OCI-LY1 (cell line): ENCODE data around the gene IMMP2L.

Experiments used
- H2AFZ ChIP-seq: fragments of 200-600 bp; sonication (generic), shearing (Covaris generic); 2 replicates; pipeline ENCODE4 v1.6.0; 2014; ENCODE audit warnings: antibody characterized with exemption, mild to moderate bottlenecking, low read length
- H3F3A ChIP-seq: fragments of 200-600 bp; sonication (generic), shearing (Covaris generic); 2 replicates; pipeline ENCODE4 v1.6.0; 2014; ENCODE audit warnings: mild to moderate bottlenecking, antibody characterized with exemption, low read length, moderate library complexity; ENCODE audit not compliant: insufficient read depth
- H3K27ac ChIP-seq: fragments of 200-600 bp; sonication (generic); 2 replicates; pipeline ENCODE4 v1.5.1; 2014; ENCODE audit warnings: low read length, mixed run types, mild to moderate bottlenecking, low read depth; ENCODE audit not compliant: poor library complexity, severe bottlenecking
- H3K27me3 ChIP-seq: fragments of 200-600 bp; sonication (generic); 2 replicates; pipeline ENCODE4 v1.6.0; 2014; ENCODE audit warnings: antibody characterized with exemption, mild to moderate bottlenecking, low read length, moderate library complexity; ENCODE audit not compliant: insufficient read depth
- H3K36me3 ChIP-seq: fragments of 200-600 bp; sonication (generic); 2 replicates; pipeline ENCODE4 v1.6.1; 2014; ENCODE audit warnings: mild to moderate bottlenecking, antibody characterized with exemption, low read length, moderate library complexity, mixed read lengths; ENCODE audit not compliant: insufficient read depth
- H3K4me1 ChIP-seq: fragments of 200-600 bp; sonication (generic); 2 replicates; pipeline ENCODE4 v1.5.1; 2014; ENCODE audit warnings: mild to moderate bottlenecking, low read length, moderate library complexity; ENCODE audit not compliant: insufficient read depth, severe bottlenecking
- H3K4me2 ChIP-seq: fragments of 200-600 bp; sonication (generic), shearing (Covaris generic); 2 replicates; pipeline ENCODE4 v1.6.1; 2014; ENCODE audit warnings: low read length
- H3K4me3 ChIP-seq: fragments of 200-600 bp; sonication (generic); 2 replicates; pipeline ENCODE4 v1.5.1; 2014; ENCODE audit warnings: low read length, low read depth, mild to moderate bottlenecking, mixed read lengths; ENCODE audit not compliant: poor library complexity, severe bottlenecking
- H3K79me2 ChIP-seq: fragments of 200-600 bp; shearing (Covaris generic); 2 replicates; pipeline ENCODE4 v1.6.1; 2016; ENCODE audit warnings: mixed run types, low read length, mixed read lengths; ENCODE audit not compliant: insufficient read depth
- H3K9ac ChIP-seq: fragments of 200-600 bp; sonication (generic), shearing (Covaris generic); 2 replicates; pipeline ENCODE4 v1.6.1; 2014; ENCODE audit warnings: mild to moderate bottlenecking, low read length, mixed read lengths
- H3K9me2 ChIP-seq: fragments of 200-600 bp; sonication (generic), shearing (Covaris generic); 2 replicates; pipeline ENCODE4 v1.6.1; 2014; ENCODE audit warnings: low read depth, mild to moderate bottlenecking, low read length, mixed read lengths
- H3K9me3 ChIP-seq: fragments of 200-600 bp; shearing (Covaris generic); 2 replicates; pipeline ENCODE4 v1.6.1; 2014; ENCODE audit warnings: low read length, mixed read lengths
- H4K20me1 ChIP-seq: fragments of 200-600 bp; sonication (generic), shearing (Covaris generic); 2 replicates; pipeline ENCODE4 v1.6.0; 2016; ENCODE audit warnings: mild to moderate bottlenecking, low read length; ENCODE audit not compliant: insufficient read depth
- CTCF ChIP-seq: fragments of 200-600 bp; sonication (generic), shearing (Covaris generic); IDR thresholded peaks from 2 replicates; pipeline ENCODE4 v1.5.1; 2017; ENCODE audit warnings: mild to moderate bottlenecking, antibody characterized with exemption, low read length, moderate library complexity, mixed read lengths
- EZH2 ChIP-seq: fragments of 200-600 bp; sonication (generic), shearing (Covaris generic); IDR thresholded peaks from 2 replicates; pipeline ENCODE4 v1.8.0; 2017; ENCODE audit warnings: borderline replicate concordance, mixed run types, mild to moderate bottlenecking, antibody characterized with exemption, low read length, moderate library complexity, mixed read lengths

The IMMP2L gene

DNA sequence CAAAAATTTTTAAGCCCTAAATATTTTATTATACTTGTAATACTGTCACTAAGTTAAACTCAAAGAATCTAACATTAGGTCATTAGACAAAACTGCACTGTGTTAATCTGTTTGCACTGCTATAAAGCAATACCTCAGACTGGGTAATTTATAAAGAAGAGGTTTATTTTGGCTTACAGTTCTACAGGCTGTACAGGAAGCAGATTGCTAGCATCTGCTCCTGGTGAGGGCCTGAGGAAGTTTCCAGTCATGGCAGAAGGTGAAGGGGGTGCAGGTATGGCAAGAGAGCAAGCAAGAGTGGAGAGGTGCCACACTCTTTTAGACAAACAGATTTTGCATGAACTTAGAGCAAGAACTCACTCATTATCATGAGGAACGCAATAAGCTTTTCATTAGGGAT lies 125.7 kb downstream of the IMMP2L start:
- no peak overlapping the region for H3K4me3 ChIP-seq
- TF ChIP-seq CTCF (no peak), EZH2 (no peak)

GRCh38 chr7:111433426-111433825 lies 128.9 kb downstream of the IMMP2L start:
- no peaks in the 10 kb centered on the region for H3F3A ChIP-seq
- H3K4me2 ChIP-seq: no peak overlapping the region
- H3K4me1 ChIP-seq: no peaks in the 10 kb centered on the region
- no peaks in the 10 kb centered on the region for H3K9me3 ChIP-seq
- no peaks in the 10 kb centered on the region for H3K36me3 ChIP-seq
- H3K79me2 ChIP-seq: no peaks in the 10 kb centered on the region
- H3K9ac ChIP-seq: no peak overlapping the region
- H2AFZ ChIP-seq: no peak overlapping the region
- no peaks in the 10 kb centered on the region for H4K20me1 ChIP-seq
- H3K27ac ChIP-seq: no peak overlapping the region
- H3K4me3 ChIP-seq: no peak overlapping the region
- no peaks in the 10 kb centered on the region for H3K27me3 ChIP-seq
- no peak for TF ChIP-seq CTCF
- TF ChIP-seq EZH2: no peak
- no peaks in the 10 kb centered on the region for H3K9me2 ChIP-seq

More for the DNA sequence above, 125.7 kb downstream of the IMMP2L start:
- Histone ChIP-seq H3F3A (no peaks in the 10 kb centered on the region), H3K4me2 (no peak overlapping the region), H3K79me2 (no peaks in the 10 kb centered on the region), H3K27me3 (no peaks in the 10 kb centered on the region), H3K4me1 (no peaks in the 10 kb centered on the region), H4K20me1 (no peaks in the 10 kb centered on the region), H3K27ac (no peak overlapping the region), H2AFZ (no peak overlapping the region), H3K9me3 (no peaks in the 10 kb centered on the region), H3K9ac (no peak overlapping the region), H3K36me3 (no peaks in the 10 kb centered on the region), H3K9me2 (no peaks in the 10 kb centered on the region)

DNA sequence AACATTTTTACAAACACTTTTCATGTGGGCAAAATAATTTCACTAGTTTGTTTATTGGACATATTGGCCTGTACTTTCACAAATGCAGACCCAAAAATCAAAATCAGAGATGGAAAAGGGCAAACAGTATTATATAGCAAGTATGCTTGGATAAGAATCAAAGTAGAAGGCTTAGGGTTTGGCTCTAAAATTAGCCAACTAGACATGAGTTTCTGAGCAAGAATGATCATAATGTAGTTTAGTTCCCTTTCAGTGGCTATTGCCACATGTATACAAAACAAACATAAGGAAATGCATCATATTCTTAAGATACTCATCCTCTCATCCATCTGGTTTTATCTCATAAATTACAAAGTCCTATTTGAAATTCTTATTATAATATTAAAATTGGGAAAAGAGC lies 132.5 kb downstream of the IMMP2L start:
- Histone ChIP-seq H3K9me3 (no peaks in the 10 kb centered on the region), H3K36me3 (no peaks in the 10 kb centered on the region), H3K9me2 (no peaks in the 10 kb centered on the region), H3K4me3 (no peak overlapping the region), H3K9ac (no peak overlapping the region), H3K27me3 (no peaks in the 10 kb centered on the region), H3K4me2 (no peak overlapping the region), H3K27ac (no peak overlapping the region), H3K79me2 (no peaks in the 10 kb centered on the region), H2AFZ (no peak overlapping the region), H4K20me1 (no peaks in the 10 kb centered on the region), H3F3A (no peaks in the 10 kb centered on the region), H3K4me1 (no peaks in the 10 kb centered on the region)
- TF ChIP-seq CTCF: no peak
- TF ChIP-seq EZH2: no peak
